NCI-H1092 (cell line): ENCODE measurements around the gene TTC7B.

Experiments
- DNase-seq: peaks from one replicate; lab custom pipeline; 2025; lab: John Stamatoyannopoulos, UW

TTC7B gene

GRCh38 chr14:90775441-90775840, 40.8 kb downstream of the TTC7B start:
- DNase-seq = no peak

- DNase-seq = no peak
Measured at GRCh38 chr14:90774316-90774715, 41.9 kb downstream of the TTC7B start.

GRCh38 chr14:90773705-90774104, 42.5 kb downstream of the TTC7B start:
- no peak for DNase-seq

GRCh38 chr14:90773196-90773486, 43.1 kb downstream of the TTC7B start:
- DNase-seq = no peak

GRCh38 chr14:90767899-90768298, 48.3 kb downstream of the TTC7B start:
- no peak for DNase-seq

- no peak for DNase-seq
Measured at GRCh38 chr14:90760591-90761316, 55.5 kb downstream of the TTC7B start.

GRCh38 chr14:90760078-90760444, 56.2 kb downstream of the TTC7B start:
- no peak for DNase-seq

- DNase-seq = no peak
Measured at GRCh38 chr14:90759370-90760077, 56.7 kb downstream of the TTC7B start.

- no peak for DNase-seq
Measured at GRCh38 chr14:90758959-90759358, 57.3 kb downstream of the TTC7B start.

GRCh38 chr14:90758028-90758889, 58.0 kb downstream of the TTC7B start:
- DNase-seq = peak; percentile 68

GRCh38 chr14:90757452-90757851, 58.8 kb downstream of the TTC7B start:
- DNase-seq = no peak

- no peak for DNase-seq
Measured at GRCh38 chr14:90756755-90757345, 59.4 kb downstream of the TTC7B start.

GRCh38 chr14:90755661-90756304, 60.4 kb downstream of the TTC7B start:
- no peak for DNase-seq

- no peak for DNase-seq
Measured at GRCh38 chr14:90753456-90754005, 62.7 kb downstream of the TTC7B start.

- DNase-seq = no peak
Measured at GRCh38 chr14:90750701-90751100, 65.5 kb downstream of the TTC7B start.

- no peak for DNase-seq
Measured at GRCh38 chr14:90750191-90750590, 66.0 kb downstream of the TTC7B start.

- no peak for DNase-seq
Measured at GRCh38 chr14:90747909-90748308, 68.3 kb downstream of the TTC7B start.

- no peak for DNase-seq
Measured at GRCh38 chr14:90743826-90744225, 72.4 kb downstream of the TTC7B start.

- no peak for DNase-seq
Measured at GRCh38 chr14:90743425-90743824, 72.8 kb downstream of the TTC7B start.

GRCh38 chr14:90742729-90743128, 73.5 kb downstream of the TTC7B start:
- DNase-seq = no peak

GRCh38 chr14:90742252-90742651, 74.0 kb downstream of the TTC7B start:
- no peak for DNase-seq

- no peak for DNase-seq
Measured at GRCh38 chr14:90741682-90741946, 74.6 kb downstream of the TTC7B start.
